ENCODE results near the gene CALHM2. TPM values are rescaled to one million over a fixed set of nuclear protein-coding genes. Genes with fewer than 3 reads are reported as not detected.

CALHM2 gene
- total RNA-seq, 1 donor from 2014 or later: 3.5 TPM

DNA sequence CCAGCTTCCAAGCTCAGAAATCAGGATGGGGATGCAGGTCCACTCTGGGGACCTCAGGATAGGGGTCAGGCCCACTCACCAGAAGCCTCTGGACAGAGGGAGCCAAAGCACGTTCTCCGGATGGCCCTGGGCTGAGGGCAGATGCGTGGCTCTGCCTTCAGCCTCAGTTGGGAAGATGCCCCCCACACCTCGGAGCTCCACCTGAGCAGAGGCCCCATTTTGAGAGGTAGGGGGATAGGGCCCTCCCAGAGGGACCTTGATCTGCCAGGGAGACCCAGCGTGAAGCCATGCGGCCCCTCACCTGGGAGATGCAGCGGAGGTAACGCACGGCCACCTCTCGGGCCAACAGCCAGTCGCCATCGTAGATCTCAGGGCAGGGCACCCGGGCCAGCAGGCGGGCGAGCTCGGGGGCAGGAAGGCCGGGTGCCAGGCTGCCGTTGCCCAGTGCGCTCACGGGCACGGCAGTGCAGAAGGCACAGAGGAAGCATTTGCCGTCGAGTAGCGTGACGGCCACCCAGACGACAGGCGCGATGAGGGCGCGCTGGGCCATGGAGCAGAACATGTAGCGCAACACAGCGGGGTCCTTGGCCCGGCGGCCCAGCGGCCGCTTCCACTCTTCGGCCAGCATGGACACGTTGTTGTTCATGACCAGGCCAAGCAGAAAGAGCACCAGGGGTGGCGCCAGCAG is 5.9 kb upstream of the CALHM2 start:
- DNase-seq (ENCODE audit: extremely low spot score, unreplicated experiment): no peak

DNA sequence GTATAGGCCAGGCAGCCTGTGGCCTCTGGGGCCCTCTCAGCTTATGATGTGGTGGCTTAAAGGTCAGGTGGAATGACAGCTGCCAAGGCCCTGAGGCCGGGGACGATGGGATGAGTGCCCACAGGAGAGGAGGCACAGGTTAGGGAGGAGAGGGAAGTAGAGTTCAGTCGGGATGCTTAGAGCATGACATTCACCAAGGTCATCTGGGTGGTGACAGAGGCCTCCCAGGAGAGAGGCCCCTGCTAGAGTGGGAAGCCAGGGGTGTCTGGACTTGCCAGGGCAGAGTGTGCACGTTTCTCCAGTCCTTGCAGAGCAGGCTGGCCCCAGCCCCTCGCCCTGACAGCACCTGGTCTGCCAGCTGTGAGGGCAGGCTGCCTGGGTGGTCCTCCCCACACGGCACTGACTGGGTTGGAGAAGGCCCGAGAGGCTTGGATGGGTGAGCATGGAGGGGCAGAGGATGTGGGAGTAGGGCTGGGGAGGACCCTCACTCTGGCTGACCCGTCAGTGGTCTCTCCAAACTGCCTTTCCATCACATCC is 5.1 kb upstream of the CALHM2 start:
- no peak for TF ChIP-seq CTCF (conservative IDR thresholded peaks at IDR 0.05)
- Mint-ChIP-seq H3K9me3 (no peaks in the 10 kb centered on the region), H3K27me3 (no peaks in the 10 kb centered on the region), H3K4me3 (no peak overlapping the region), H3K36me3 (no peaks in the 10 kb centered on the region), H3K4me1 (ENCODE audit: unreplicated experiment) (peaks cover 8% of the 10 kb centered on the region), H3K27ac (peak overlapping the region; percentile 34)
- no peak for DNase-seq (ENCODE audit: extremely low spot score, unreplicated experiment)

More for the DNA sequence above, 5.9 kb upstream of the CALHM2 start:
- no peaks in the 10 kb centered on the region for H3K36me3 Mint-ChIP-seq
- peaks cover 8% of the 10 kb centered on the region for H3K4me1 Mint-ChIP-seq (ENCODE audit: unreplicated experiment)
- no peak overlapping the region for H3K4me3 Mint-ChIP-seq
- no peaks in the 10 kb centered on the region for H3K9me3 Mint-ChIP-seq
- H3K27me3 Mint-ChIP-seq: no peaks in the 10 kb centered on the region
- TF ChIP-seq CTCF (conservative IDR thresholded peaks at IDR 0.05): no peak
- H3K27ac Mint-ChIP-seq: no peak overlapping the region

DNA sequence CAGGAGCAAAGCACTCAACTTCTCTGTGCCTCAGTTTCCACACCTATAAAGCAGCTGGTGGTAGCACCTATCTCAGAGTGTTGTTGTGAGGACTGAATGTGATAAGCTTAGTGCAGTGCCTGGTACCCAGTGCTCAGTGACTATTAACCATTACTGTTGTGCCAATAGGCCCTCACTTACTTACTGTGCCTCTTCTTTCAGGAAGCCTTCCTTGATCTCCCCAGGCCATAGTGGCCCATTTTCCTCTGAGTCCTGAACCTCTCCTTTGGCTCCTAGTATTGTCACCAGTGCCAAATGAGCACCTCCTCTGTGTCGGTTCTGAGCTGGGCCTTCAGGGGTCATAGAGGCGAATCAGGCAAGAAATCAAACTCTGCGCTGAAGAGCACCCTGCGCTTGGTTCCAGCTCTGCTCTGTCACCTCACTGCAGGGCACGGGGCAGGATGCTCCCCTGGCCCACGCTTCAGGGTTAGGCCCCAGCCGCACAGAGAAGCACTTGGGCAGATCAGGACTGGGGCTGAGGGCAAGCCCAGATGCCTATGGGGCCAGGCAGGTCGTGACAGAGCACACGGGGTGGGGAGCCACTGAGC is 4.0 kb upstream of the CALHM2 start:
- no peaks in the 10 kb centered on the region for H3K36me3 Mint-ChIP-seq
- H3K27me3 Mint-ChIP-seq: no peaks in the 10 kb centered on the region
- no peaks in the 10 kb centered on the region for H3K9me3 Mint-ChIP-seq
- peaks cover 8% of the 10 kb centered on the region for H3K4me1 Mint-ChIP-seq (ENCODE audit: unreplicated experiment)
- no peak for DNase-seq (ENCODE audit: extremely low spot score, unreplicated experiment)
- no peak for TF ChIP-seq CTCF (conservative IDR thresholded peaks at IDR 0.05)
- H3K27ac Mint-ChIP-seq: no peak overlapping the region
- H3K4me3 Mint-ChIP-seq: no peak overlapping the region

DNA sequence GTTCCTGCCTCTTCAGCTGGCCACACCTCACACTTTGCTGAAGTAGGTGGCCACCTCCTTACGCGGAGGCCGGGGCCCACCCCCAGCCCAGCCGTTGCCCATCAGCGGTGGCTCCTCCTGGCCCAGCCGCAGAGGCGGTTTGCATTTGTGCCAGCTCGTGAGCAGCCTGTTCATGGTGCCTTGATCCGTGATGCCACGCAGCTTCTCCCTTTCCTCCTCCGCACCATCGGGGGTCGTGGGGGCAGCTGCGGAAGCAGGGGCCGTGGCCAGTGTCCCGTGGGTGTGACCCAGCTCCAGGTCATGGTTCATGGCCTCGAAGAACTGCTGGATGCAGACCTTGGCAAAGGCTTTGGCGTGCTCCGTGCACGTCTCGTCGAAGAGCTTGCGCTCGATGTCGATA is 3.1 kb upstream of the CALHM2 start:
- no peak overlapping the region for H3K27ac Mint-ChIP-seq
- no peak overlapping the region for H3K4me3 Mint-ChIP-seq
- H3K4me1 Mint-ChIP-seq (ENCODE audit: unreplicated experiment): peaks cover 8% of the 10 kb centered on the region
- no peaks in the 10 kb centered on the region for H3K27me3 Mint-ChIP-seq
- DNase-seq (ENCODE audit: extremely low spot score, unreplicated experiment): no peak
- H3K9me3 Mint-ChIP-seq: no peaks in the 10 kb centered on the region
- H3K36me3 Mint-ChIP-seq: no peaks in the 10 kb centered on the region
- no peak for TF ChIP-seq CTCF (conservative IDR thresholded peaks at IDR 0.05)

GRCh38 chr10:103454026-103454425 is 1.9 kb upstream of the CALHM2 start:
- Mint-ChIP-seq H3K9me3 (no peaks in the 10 kb centered on the region), H3K36me3 (peaks cover 3% of the 10 kb centered on the region), H3K27ac (no peak overlapping the region), H3K27me3 (no peaks in the 10 kb centered on the region), H3K4me3 (no peak overlapping the region), H3K4me1 (ENCODE audit: unreplicated experiment) (no peaks in the 10 kb centered on the region)
- DNase-seq (ENCODE audit: extremely low spot score, unreplicated experiment): no peak
- no peak for TF ChIP-seq CTCF (conservative IDR thresholded peaks at IDR 0.05)

All from type B pancreatic cell (in vitro differentiated cells).